Testis (tissue), 3 donors: ENCODE data around the gene CXCL5. TPM values are rescaled to one million over a fixed set of nuclear protein-coding genes. Genes with fewer than 3 reads are reported as not detected.
"Not testable (repeated sequence)": the region's sequence is repeated elsewhere in the genome, so short reads cannot be mapped to it uniquely, and the experiment has no call there.

Experiments used
- DNase-seq: peaks from one replicate; pipeline ENCODE4 v3.0.0-alpha.2; 2019
- H3K27ac ChIP-seq, 2 donors: fragments of 200-600 bp; sonication (generic); one replicate each; pipeline ENCODE4 v1.5.1; 2019
- H3K27me3 ChIP-seq: fragments of 200-600 bp; sonication (generic); one replicate; pipeline ENCODE4 v1.5.1; 2019
- H3K36me3 ChIP-seq: fragments of 200-600 bp; sonication (generic); one replicate; pipeline ENCODE4 v1.5.1; 2017; ENCODE audit warnings: low read depth; ENCODE audit errors: missing control alignments
- H3K4me1 ChIP-seq: fragments of 200-600 bp; sonication (generic); one replicate; pipeline ENCODE4 v1.5.1; 2019
- H3K4me3 ChIP-seq, 2 donors: fragments of 200-600 bp; sonication (generic); one replicate each; pipeline ENCODE4 v1.5.1; 2017 to 2019
- H3K9me3 ChIP-seq: fragments of 200-600 bp; sonication (generic); one replicate; pipeline ENCODE4 v1.5.1; 2017
- CTCF ChIP-seq, 3 experiments: fragments of 450-650 bp in 2 of 3; fragments of 200-600 bp in 1 of 3; sonication (generic) in 1 of 3; IDR thresholded peaks; one replicate each; pipeline ENCODE4 v1.5.1; 2016 to 2019; ENCODE audit warnings: antibody characterized with exemption in 3 of 3, mild to moderate bottlenecking in 2 of 3, moderate library complexity in 1 of 3
- POLR2A ChIP-seq: fragments of 450-650 bp; IDR thresholded peaks from one replicate; pipeline ENCODE4 v1.6.1; 2017; ENCODE audit warnings: antibody characterized with exemption, mild to moderate bottlenecking, moderate library complexity
- WGBS, 2 donors: methylation state at CpG; one replicate each; pipeline ENCODE4 v1.1.5; 2018; 5-methylcytosine and 5-hydroxymethylcytosine counted together
- intact Hi-C: fragments of 100-400 bp; cut with DNase I; formaldehyde crosslinking; loops from one replicate; pipeline ENCODE4 v1.15.1; 2023; ENCODE audit warnings: low total_unique reads
- polyA plus RNA-seq: library from polyadenylated mRNA; stranded (reverse); fragments of 350-450 nt; fragmentation: Illumina TruSeq; extraction: RNeasy Lipid Tissue Mini Kit (QIAGEN cat#74804); gene quantifications from one replicate; pipeline ENCODE4 v1.2.3, GENCODE V29; 2014; ENCODE audit warnings: low read depth, low replicate concordance; ENCODE audit not compliant: insufficient read depth
- total RNA-seq, 2 donors: library from RNA; depleted of rRNA; stranded (reverse); fragments of >200 nt; gene quantifications; one replicate each; pipeline ENCODE4 v1.2.3, GENCODE V29; 2016

CXCL5 gene
- total and polyA plus RNA-seq, 3 donors from 2014 or later: 0.16 to 0.55 (median 0.37) TPM

DNA sequence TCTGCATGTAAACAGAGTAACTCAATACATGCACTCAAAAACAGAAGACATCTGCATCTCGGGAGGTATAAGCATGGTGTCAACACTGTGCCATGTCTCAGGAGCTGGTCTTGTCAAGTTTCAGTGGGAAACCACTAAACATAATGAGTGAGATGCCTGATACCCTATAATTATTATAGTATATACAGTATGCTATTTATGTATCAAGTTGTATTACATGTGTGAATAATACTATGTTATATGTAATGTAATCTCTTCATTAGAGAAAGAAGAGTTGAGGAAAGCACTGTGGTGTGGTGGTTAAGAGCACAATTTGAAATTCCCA, 13.0 kb downstream of the CXCL5 start:
- no peak overlapping the region for H3K4me3 ChIP-seq
- no peaks in the 10 kb centered on the region for H3K27me3 ChIP-seq
- intact Hi-C loops: no loop called here
- WGBS, 2 donors: 36 to 61% methylated on average over 1 of the region's 1 CpG
- TF ChIP-seq CTCF (IDR thresholded peaks at IDR 0.05) (no peak), POLR2A (no peak)
- no peaks in the 10 kb centered on the region for H3K36me3 ChIP-seq
- no peak overlapping the region for H3K27ac ChIP-seq
- DNase-seq: no peak
- no peaks in the 10 kb centered on the region for H3K4me1 ChIP-seq
- H3K9me3 ChIP-seq: no peaks in the 10 kb centered on the region

- H3K27ac ChIP-seq: no peak overlapping the region
- no peak for DNase-seq
- intact Hi-C loops: no loop called here
- H3K9me3 ChIP-seq: no peaks in the 10 kb centered on the region
- WGBS, 2 donors: 79 to 86% methylated on average over 4 of the region's 4 CpGs
- H3K4me1 ChIP-seq: no peaks in the 10 kb centered on the region
- TF ChIP-seq POLR2A (no peak), CTCF (IDR thresholded peaks at IDR 0.05) (no peak)
- no peaks in the 10 kb centered on the region for H3K27me3 ChIP-seq
- no peak overlapping the region for H3K4me3 ChIP-seq
- no peaks in the 10 kb centered on the region for H3K36me3 ChIP-seq
Observed at GRCh38 chr4:73984736-73985527, 13.5 kb downstream of the CXCL5 start.

- H3K36me3 ChIP-seq, DNase-seq, intact Hi-C loops, H3K27me3 ChIP-seq, H3K27ac ChIP-seq, H3K9me3 ChIP-seq, H3K4me3 ChIP-seq, H3K4me1 ChIP-seq: not testable (repeated sequence)
- WGBS, 2 donors: 53 to 63% methylated on average over 7 of the region's 7 CpGs
Observed at GRCh38 chr4:73981175-73981574, 17.3 kb downstream of the CXCL5 start.

- TF ChIP-seq CTCF (IDR thresholded peaks at IDR 0.05) (no peak), POLR2A (no peak)
- Histone ChIP-seq H3K27ac (no peak overlapping the region), H3K4me3 (no peak overlapping the region), H3K4me1 (no peaks in the 10 kb centered on the region), H3K9me3 (no peaks in the 10 kb centered on the region), H3K36me3 (no peaks in the 10 kb centered on the region), H3K27me3 (no peaks in the 10 kb centered on the region)
- 80 to 82% methylated on average over 3 of the region's 3 CpGs for WGBS, 2 donors
- intact Hi-C loops: no loop called here
- DNase-seq: no peak
Observed at GRCh38 chr4:73979407-73979957, 19.0 kb downstream of the CXCL5 start.

DNA sequence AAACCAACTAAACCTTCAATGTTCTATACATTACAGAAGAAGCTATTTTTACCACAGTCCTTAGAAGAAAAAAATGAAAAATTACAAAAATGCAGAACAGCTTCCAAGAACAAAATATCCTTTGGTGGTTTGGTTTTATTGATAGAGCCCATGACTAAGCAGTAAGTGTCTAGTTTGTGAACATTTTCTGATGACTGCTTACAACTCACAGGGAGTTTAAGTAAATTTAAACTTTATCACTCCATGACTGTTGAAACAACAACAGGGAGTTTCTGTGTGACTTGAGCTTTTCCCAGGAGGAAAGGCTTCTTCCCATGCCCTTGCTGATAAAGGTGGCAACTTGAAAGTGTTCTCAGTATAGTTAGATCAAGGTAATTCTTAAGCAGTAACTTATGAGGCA, 19.6 kb downstream of the CXCL5 start:
- intact Hi-C loops: no loop called here
- no peak for TF ChIP-seq POLR2A
- TF ChIP-seq CTCF (IDR thresholded peaks at IDR 0.05): no peak
- H3K27me3 ChIP-seq: no peaks in the 10 kb centered on the region

More for the DNA sequence above, 19.6 kb downstream of the CXCL5 start:
- no peak overlapping the region for H3K27ac ChIP-seq
- no peaks in the 10 kb centered on the region for H3K9me3 ChIP-seq
- H3K4me1 ChIP-seq: no peaks in the 10 kb centered on the region
- DNase-seq: no peak
- H3K36me3 ChIP-seq: no peaks in the 10 kb centered on the region
- no peak overlapping the region for H3K4me3 ChIP-seq
